IPS DF 4.7 (cell line): ENCODE measurements around the gene HYDIN.
"Not testable (repeated sequence)": the region's sequence is repeated elsewhere in the genome, so short reads cannot be mapped to it uniquely, and the experiment has no call there.

Source experiments
- DNase-seq: peaks from one replicate; pipeline ENCODE4 v3.0.0-alpha.2; 2013; ENCODE audit warnings: low spot score; ENCODE audit errors: extremely low read depth

Gene HYDIN

GRCh38 chr16:71109656-71110208, 120.8 kb downstream of the HYDIN start:
- DNase-seq = not testable (repeated sequence)

- not testable (repeated sequence) for DNase-seq
Measured at GRCh38 chr16:71105881-71106280, 124.6 kb downstream of the HYDIN start.

GRCh38 chr16:71083573-71083972, 146.9 kb downstream of the HYDIN start:
- not testable (repeated sequence) for DNase-seq

- not testable (repeated sequence) for DNase-seq
Measured at GRCh38 chr16:71080777-71081176, 149.7 kb downstream of the HYDIN start.

GRCh38 chr16:71080262-71080661, 150.3 kb downstream of the HYDIN start:
- DNase-seq = not testable (repeated sequence)

GRCh38 chr16:71070651-71071050, 159.9 kb downstream of the HYDIN start:
- DNase-seq = not testable (repeated sequence)

- DNase-seq = not testable (repeated sequence)
Measured at GRCh38 chr16:71069842-71070241, 160.7 kb downstream of the HYDIN start.

GRCh38 chr16:71053897-71054609, 176.5 kb downstream of the HYDIN start:
- DNase-seq = not testable (repeated sequence)

GRCh38 chr16:71050307-71050706, 180.2 kb downstream of the HYDIN start:
- DNase-seq = not testable (repeated sequence)

- not testable (repeated sequence) for DNase-seq
Measured at GRCh38 chr16:71039368-71040111, 191.0 kb downstream of the HYDIN start.

- DNase-seq = not testable (repeated sequence)
Measured at GRCh38 chr16:71038421-71038820, 192.1 kb downstream of the HYDIN start.

- not testable (repeated sequence) for DNase-seq
Measured at GRCh38 chr16:71037987-71038386, 192.5 kb downstream of the HYDIN start.

GRCh38 chr16:71028032-71028727, 202.3 kb downstream of the HYDIN start:
- peak; percentile 81 for DNase-seq

- DNase-seq = not testable (repeated sequence)
Measured at GRCh38 chr16:71027511-71027910, 203.0 kb downstream of the HYDIN start.

GRCh38 chr16:71023851-71024439, 206.6 kb downstream of the HYDIN start:
- DNase-seq = not testable (repeated sequence)

GRCh38 chr16:71021961-71022537, 208.5 kb downstream of the HYDIN start:
- not testable (repeated sequence) for DNase-seq

GRCh38 chr16:71019067-71019682, 211.3 kb downstream of the HYDIN start:
- DNase-seq = not testable (repeated sequence)

GRCh38 chr16:71015419-71015818, 215.1 kb downstream of the HYDIN start:
- not testable (repeated sequence) for DNase-seq

GRCh38 chr16:71009440-71010223, 220.9 kb downstream of the HYDIN start:
- not testable (repeated sequence) for DNase-seq
